Heart left ventricle (tissue), 13 donors: ENCODE measurements around the gene PPID.
"Not testable (repeated sequence)": the region's sequence is repeated elsewhere in the genome, so short reads cannot be mapped to it uniquely, and the experiment has no call there.

Source experiments
- CTCF ChIP-seq, 12 donors: fragments of 200-600 bp; sonication (generic) in 4 of 12; IDR thresholded peaks; one replicate each; pipeline versions ENCODE4 v1.5.0 to v1.8.0; 2018 to 2022; ENCODE audit warnings: antibody characterized with exemption in 12 of 12, mild to moderate bottlenecking in 5 of 12
- POLR2A ChIP-seq, 2 donors: fragments of 450-650 bp; IDR thresholded peaks; one replicate each; pipeline ENCODE4 v1.6.1; 2017; ENCODE audit warnings: antibody characterized with exemption in 2 of 2, mild to moderate bottlenecking in 2 of 2, moderate library complexity in 2 of 2
- donor health status: ischemic (EF 13 %, LVEDD 7.1; RV severe dilation, severe dysfunction).
- donor health status: DM: no; HTN: yes; CAD: no.
- donor health status: DM: no; HTN: no; CAD: no.
- donor health status: ischemic (EF 25% LVEDD 6.9; RV normal size, moderate dysfunction).
- donor health status: ischemic (EF 25% LVEDD 5.7; RV mildly dilated, moderate dysfunction).
- donor health status: ischemic (EF 35%, LVEDD 5.7; RV mildly dilated, moderate dysfunction).
- donor health status: nonischemic (EF 11% LVEDD 7.7; RV severe dilation, severe dysfunction).
- donor health status: DM: yes; HTN: yes; CAD: no.
- donor health status: PGD.
- donor health status: ischemic (EF 29% LVEDD 5.4; RV normal size, mild dysfunction).
- donor health status: nonischemic (EF 23%, LVEDD 6.1; RV moderate dilation, normal function).

- not testable (repeated sequence) for TF ChIP-seq CTCF, POLR2A (IDR thresholded peaks at IDR 0.05)
Observed at GRCh38 chr4:158663255-158663654, 59.9 kb downstream of the PPID start.
